Mucosa of descending colon (tissue), 3 donors: ENCODE results near the gene ST8SIA4. TPM values are rescaled to one million over a fixed set of nuclear protein-coding genes. Genes with fewer than 3 reads are reported as not detected.

Source experiments
- ATAC-seq: fragments of 200-7000 bp; cut with Tn5 transposase; one replicate; pipeline ENCODE4 v1.9.1; 2020; ENCODE audit warnings: mild to moderate bottlenecking, moderate library complexity
- DNase-seq, 3 donors: peaks; one replicate each; pipeline ENCODE4 v3.0.0-alpha.2; 2020
- H3K36me3 ChIP-seq: fragments of 200-600 bp; one replicate; pipeline ENCODE4 v1.8.0; 2021; ENCODE audit warnings: low read depth, mild to moderate bottlenecking
- H3K4me1 ChIP-seq: fragments of 200-600 bp; one replicate; pipeline ENCODE4 v1.8.0; 2021; ENCODE audit warnings: low read depth, mild to moderate bottlenecking
- H3K4me3 ChIP-seq: fragments of 200-600 bp; one replicate; pipeline ENCODE4 v1.8.0; 2021; ENCODE audit warnings: mild to moderate bottlenecking
- H3K9me3 ChIP-seq: fragments of 200-600 bp; one replicate; pipeline ENCODE4 v1.8.0; 2021; ENCODE audit warnings: mild to moderate bottlenecking
- CTCF ChIP-seq: fragments of 200-600 bp; IDR thresholded peaks from one replicate; pipeline ENCODE4 v1.8.0; 2022; ENCODE audit warnings: antibody characterized with exemption, mild to moderate bottlenecking
- intact Hi-C, 2 donors: fragments of 100-400 bp; cut with DNase I in 1 of 2; cut with micrococcal nuclease in 1 of 2; formaldehyde crosslinking; loops; one replicate each; pipeline versions ENCODE4 v1.11.0 to v1.11.1; 2022; cut with DNase I, micrococcal nuclease
- microRNA-seq: library from miRNA; unstranded; fragments of <30 nt; microRNA quantifications from one replicate; pipeline ENCODE4, GENCODE V29; 2019
- total RNA-seq, 3 donors: library from RNA; stranded (reverse); fragmentation: NEBNext Ultra II Directional in 2 of 3; extraction: Animal tissue kit (Norgen Biotek cat#: 25700) in 2 of 3; gene quantifications; one replicate each; pipeline versions ENCODE4 v1.2.1 to v1.2.4, GENCODE V29; 2021 to 2023
- donor health status: DM: no; HTN: no; CAD: no; lungs with moderate emphysema.
- donor health status: DM: no; HTN: no; CAD: no.
- donor health status: DM: no; HTN: yes; CAD: no.

The ST8SIA4 gene
- total RNA-seq, 3 donors from 2014 or later: 4.7 to 9.6 (median 5.7) TPM

DNA sequence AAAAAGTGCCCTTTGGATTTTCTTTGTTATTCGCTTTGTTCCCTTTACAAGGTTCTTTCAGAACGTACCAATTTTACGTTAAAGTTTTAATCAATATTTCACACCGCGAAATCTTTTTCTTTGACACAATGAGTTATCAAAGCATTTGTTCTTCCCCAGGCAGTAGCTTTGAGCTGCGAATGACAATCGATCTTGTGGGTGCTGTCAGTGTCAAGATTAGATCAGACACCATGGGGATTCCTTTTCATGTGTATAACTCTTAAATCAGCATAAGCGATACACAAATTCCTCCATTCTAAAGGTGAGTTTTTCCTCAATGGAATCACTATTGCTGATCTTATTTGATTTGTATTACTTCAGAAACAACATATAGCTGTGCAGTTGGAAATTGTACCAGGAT is 145.5 kb downstream of the ST8SIA4 start:
- DNase-seq: no peak
- no peak overlapping the region for H3K4me3 ChIP-seq
- no peak for ATAC-seq
- no peaks in the 10 kb centered on the region for H3K36me3 ChIP-seq
- H3K4me1 ChIP-seq: no peaks in the 10 kb centered on the region
- H3K9me3 ChIP-seq: no peaks in the 10 kb centered on the region
- no peak for TF ChIP-seq CTCF
- intact Hi-C loops: no loop called here

Small RNA genes lying within 50 kb of the gene (microRNA-seq; reads per million reads assigned to microRNA genes)
- not detected for gene MIR548P
